HG03521 (cell line): ENCODE results near the gene MRPL50.

Source experiments
- ATAC-seq: cut with Tn5 transposase; IDR thresholded peaks from one replicate; pipeline ENCODE4 v1.9.1; 2021; ENCODE audit warnings: mild to moderate bottlenecking, moderate library complexity; ENCODE audit not compliant: unreplicated experiment

MRPL50 gene

GRCh38 chr9:101380295-101380694 lies 18.1 kb downstream of the MRPL50 start:
- ATAC-seq, result no peak

- ATAC-seq, result no peak
Measured at GRCh38 chr9:101376111-101376848, 22.1 kb downstream of the MRPL50 start.

GRCh38 chr9:101375546-101375945 lies 22.9 kb downstream of the MRPL50 start:
- ATAC-seq, result no peak

GRCh38 chr9:101372327-101373118 lies 25.9 kb downstream of the MRPL50 start:
- ATAC-seq, result no peak

GRCh38 chr9:101371813-101372212 lies 26.6 kb downstream of the MRPL50 start:
- ATAC-seq, result no peak

- no peak for ATAC-seq
Measured at GRCh38 chr9:101369884-101370531, 28.4 kb downstream of the MRPL50 start.

GRCh38 chr9:101369286-101369685 lies 29.1 kb downstream of the MRPL50 start:
- no peak for ATAC-seq

- no peak for ATAC-seq
Measured at GRCh38 chr9:101367323-101367722, 31.1 kb downstream of the MRPL50 start.

- no peak for ATAC-seq
Measured at GRCh38 chr9:101366038-101366756, 32.2 kb downstream of the MRPL50 start.

GRCh38 chr9:101365181-101365580 lies 33.2 kb downstream of the MRPL50 start:
- ATAC-seq, result no peak

GRCh38 chr9:101362450-101362849 lies 36.0 kb downstream of the MRPL50 start:
- ATAC-seq, result no peak

- no peak for ATAC-seq
Measured at GRCh38 chr9:101360647-101361046, 37.8 kb downstream of the MRPL50 start.

GRCh38 chr9:101359679-101360078 lies 38.7 kb downstream of the MRPL50 start:
- ATAC-seq, result no peak

- no peak for ATAC-seq
Measured at GRCh38 chr9:101356619-101357018, 41.8 kb downstream of the MRPL50 start.

GRCh38 chr9:101354765-101355708 lies 43.4 kb downstream of the MRPL50 start:
- ATAC-seq, result no peak

- ATAC-seq, result no peak
Measured at GRCh38 chr9:101354143-101354764, 44.2 kb downstream of the MRPL50 start.

- ATAC-seq, result no peak
Measured at GRCh38 chr9:101353683-101354082, 44.7 kb downstream of the MRPL50 start.

GRCh38 chr9:101352892-101353463 lies 45.4 kb downstream of the MRPL50 start:
- no peak for ATAC-seq

GRCh38 chr9:101350285-101350684 lies 48.1 kb downstream of the MRPL50 start:
- ATAC-seq, result no peak
